ENCODE data around the gene KCNJ14. TPM values are rescaled to one million over a fixed set of nuclear protein-coding genes. Genes with fewer than 3 reads are reported as not detected.
A peak's percentile ranks its signal among the peaks of the same experiment; 100 is the strongest.

KCNJ14 gene
- total RNA-seq, 4 donors from 2014 or later = 0.16 to 0.42 (median 0.27) TPM; not detected in 1

DNA sequence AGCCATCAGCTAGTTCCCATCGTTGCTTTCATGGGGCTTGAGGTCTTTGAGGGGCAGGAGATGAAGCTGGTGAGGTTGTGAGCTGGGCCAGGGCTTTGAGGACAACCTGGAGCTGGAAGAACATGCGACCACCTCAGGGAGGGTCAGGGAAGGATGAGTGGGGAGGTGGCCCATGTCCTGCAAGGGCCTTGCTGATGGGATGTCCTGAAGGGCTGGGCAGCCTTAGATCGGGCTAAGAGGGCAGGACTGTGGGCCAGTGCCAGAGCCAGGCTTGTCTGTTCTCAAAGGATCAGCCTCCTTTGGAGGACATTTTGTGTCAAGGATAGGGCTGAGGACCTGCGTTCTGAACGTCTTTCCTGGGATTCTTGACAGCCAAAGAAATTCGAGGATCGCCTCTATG lies 24.3 kb downstream of the KCNJ14 start:
- peak overlapping the region in 1 of 2 donors; percentile 67 for H3K4me3 ChIP-seq
- TF ChIP-seq EP300 (IDR thresholded peaks at IDR 0.05) (no peak), CTCF (IDR thresholded peaks at IDR 0.05) (no peak), POLR2AphosphoS5 (IDR thresholded peaks at IDR 0.05) (no peak), POLR2A (IDR thresholded peaks at IDR 0.05) (no peak)
- no peaks in the 10 kb centered on the region for H3K27me3 ChIP-seq
- no CpG with 5 or more reads among the region's 7 CpGs for WGBS, 2 donors (ENCODE audit: low coverage in 1 of 2)
- no peaks in the 10 kb centered on the region for H3K9me3 ChIP-seq
- H3K27ac ChIP-seq = peak overlapping the region; percentile 45 to 95 (median 90)
- ATAC-seq = peak; percentile 21
- H3K4me1 ChIP-seq = peaks cover 0 to 29% (median 3%) of the 10 kb centered on the region in 3 donors
- peaks cover 0 to 48% of the 10 kb centered on the region in 2 donors for H3K36me3 ChIP-seq

DNA sequence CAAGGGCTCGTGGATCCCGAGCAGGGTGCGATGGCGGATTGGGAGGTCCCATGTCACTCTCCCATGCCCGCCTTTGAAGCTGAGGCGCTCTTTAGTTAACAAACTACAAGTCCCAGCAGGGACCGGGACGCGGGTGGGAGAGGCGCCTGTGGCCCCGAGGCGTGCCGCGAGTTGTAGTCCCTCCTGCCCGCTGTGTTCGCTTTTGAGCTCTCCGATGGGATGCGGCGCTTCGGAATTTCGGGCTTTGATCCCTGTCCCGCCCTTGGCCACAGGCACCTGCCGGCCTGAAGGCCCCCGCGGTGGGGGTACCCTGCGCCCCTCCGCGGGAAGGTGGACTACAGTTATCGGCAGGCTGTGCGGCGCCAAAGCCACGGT lies 24.8 kb downstream of the KCNJ14 start:
- peaks cover 0 to 43% of the 10 kb centered on the region in 2 donors for H3K36me3 ChIP-seq
- peak; percentile 80 for ATAC-seq
- H3K27ac ChIP-seq = peak overlapping the region; percentile 45 to 95 (median 90)
- peak overlapping the region; percentile 39 to 67 for H3K4me3 ChIP-seq
- peak; percentile 64 for TF ChIP-seq POLR2AphosphoS5 (IDR thresholded peaks at IDR 0.05)
- TF ChIP-seq POLR2A (IDR thresholded peaks at IDR 0.05) = no peak
- TF ChIP-seq CTCF (IDR thresholded peaks at IDR 0.05) = no peak
- TF ChIP-seq EP300 (IDR thresholded peaks at IDR 0.05) = no peak
- no peaks in the 10 kb centered on the region for H3K27me3 ChIP-seq
- no peaks in the 10 kb centered on the region for H3K9me3 ChIP-seq
- WGBS, 2 donors (ENCODE audit: low coverage in 1 of 2) = 6% methylated on average over 7 of the region's 32 CpGs; no CpG with 5 or more reads in 1 of the 2 donors
- H3K4me1 ChIP-seq = peaks cover 0 to 29% (median 3%) of the 10 kb centered on the region in 3 donors

- Histone ChIP-seq H3K9me3 (no peaks in the 10 kb centered on the region), H3K27ac (peak overlapping the region; percentile 45 to 95 (median 90)), H3K4me1 (peaks cover 0 to 29% (median 3%) of the 10 kb centered on the region in 3 donors), H3K27me3 (no peaks in the 10 kb centered on the region), H3K4me3 (peak overlapping the region; percentile 39 to 67), H3K36me3 (peaks cover 0 to 37% of the 10 kb centered on the region in 2 donors)
- peak; percentile 62 for TF ChIP-seq POLR2AphosphoS5 (IDR thresholded peaks at IDR 0.05)
- no peak for TF ChIP-seq EP300 (IDR thresholded peaks at IDR 0.05)
- TF ChIP-seq CTCF (IDR thresholded peaks at IDR 0.05) = peak in 1 of 4 experiments; percentile 28
- 0 to 23% methylated on average over 8 to 15 of the region's 52 CpGs for WGBS, 2 donors (ENCODE audit: low coverage in 1 of 2)
- ATAC-seq = peak; percentile 68
These were observed 25.5 kb downstream of the KCNJ14 start for GRCh38 chr19:48480558-48481500.

DNA sequence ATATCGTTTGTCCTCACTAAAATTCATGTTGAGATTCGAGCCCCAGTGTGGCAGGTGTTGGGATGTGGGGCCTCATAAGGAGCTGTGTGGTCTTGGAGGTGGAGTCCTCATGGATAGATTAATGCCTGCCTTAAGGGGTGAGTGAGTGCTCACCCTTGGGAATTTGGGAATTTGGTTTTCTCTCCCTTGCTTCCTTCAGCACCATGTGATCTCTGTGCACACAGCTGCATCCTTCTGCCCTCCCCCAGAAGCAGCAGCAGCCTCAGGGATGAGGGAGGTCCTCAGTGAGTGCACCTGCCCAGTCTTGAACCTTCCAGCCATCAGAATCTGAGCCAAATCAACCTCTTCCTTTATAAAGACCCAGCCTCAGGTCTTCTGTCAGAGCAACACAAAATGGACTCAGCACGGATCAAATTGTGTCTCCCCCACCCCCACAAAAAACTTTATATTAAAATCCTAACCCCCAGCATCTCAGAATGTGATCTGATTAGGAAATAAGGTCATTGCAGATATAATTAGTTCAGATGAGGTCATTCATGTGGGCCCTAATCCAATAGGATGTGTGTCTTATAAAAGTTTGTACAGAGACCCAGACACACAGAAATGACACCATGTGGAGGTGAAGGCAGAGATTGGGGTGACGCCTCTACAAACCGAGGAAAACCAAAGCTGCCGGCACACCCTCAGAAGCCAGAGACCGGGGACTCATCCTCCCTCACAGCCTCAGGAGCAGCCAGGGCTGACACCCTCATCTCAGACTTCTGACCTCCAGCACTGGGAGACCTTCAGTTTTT lies 26.7 kb downstream of the KCNJ14 start:
- Histone ChIP-seq H3K9me3 (no peaks in the 10 kb centered on the region), H3K27me3 (no peaks in the 10 kb centered on the region), H3K27ac (peak overlapping the region in 3 of 4 donors; percentile 56 to 95 (median 92)), H3K4me3 (no peak overlapping the region), H3K4me1 (peaks cover 0 to 29% (median 3%) of the 10 kb centered on the region in 3 donors), H3K36me3 (peaks cover 0 to 25% of the 10 kb centered on the region in 2 donors)
- WGBS, 2 donors (ENCODE audit: low coverage in 1 of 2) = 33 to 49% methylated on average over 4 to 6 of the region's 7 CpGs
- ATAC-seq = no peak
- TF ChIP-seq CTCF (IDR thresholded peaks at IDR 0.05) (no peak), POLR2A (IDR thresholded peaks at IDR 0.05) (no peak), EP300 (IDR thresholded peaks at IDR 0.05) (no peak), POLR2AphosphoS5 (IDR thresholded peaks at IDR 0.05) (no peak)

Measured in gastroesophageal sphincter (tissue), 4 donors.